GM18873 (cell line): ENCODE measurements around the gene POLA1.

Experiments
- ATAC-seq: cut with Tn5 transposase; IDR thresholded peaks from one replicate; pipeline ENCODE4 v1.9.1; 2021; ENCODE audit warnings: mild to moderate bottlenecking, moderate library complexity, moderate number of reproducible peaks; ENCODE audit not compliant: unreplicated experiment, low FRiP score

The POLA1 gene

GRCh38 chrX:24682739-24683432, 10.8 kb upstream of the POLA1 start:
- ATAC-seq: no peak

GRCh38 chrX:24684048-24684447, 9.7 kb upstream of the POLA1 start:
- no peak for ATAC-seq

- no peak for ATAC-seq
Observed at GRCh38 chrX:24692305-24692704, 1.4 kb upstream of the POLA1 start.

- ATAC-seq: no peak
Observed at GRCh38 chrX:24694825-24695224, 1.1 kb downstream of the POLA1 start.

- no peak for ATAC-seq
Observed at GRCh38 chrX:24696294-24696693, 2.6 kb downstream of the POLA1 start.

- ATAC-seq: peak; percentile 99
Observed at GRCh38 chrX:24702362-24703184, 8.9 kb downstream of the POLA1 start.

GRCh38 chrX:24703185-24703494, 9.4 kb downstream of the POLA1 start:
- ATAC-seq: no peak

GRCh38 chrX:24718771-24719170, 25.1 kb downstream of the POLA1 start:
- ATAC-seq: no peak

- no peak for ATAC-seq
Observed at GRCh38 chrX:24720036-24720435, 26.3 kb downstream of the POLA1 start.

- ATAC-seq: no peak
Observed at GRCh38 chrX:24728530-24728929, 34.8 kb downstream of the POLA1 start.

- no peak for ATAC-seq
Observed at GRCh38 chrX:24732766-24733500, 39.2 kb downstream of the POLA1 start.

GRCh38 chrX:24741330-24741729, 47.6 kb downstream of the POLA1 start:
- ATAC-seq: no peak

GRCh38 chrX:24748196-24748595, 54.5 kb downstream of the POLA1 start:
- no peak for ATAC-seq

- ATAC-seq: no peak
Observed at GRCh38 chrX:24759786-24760185, 66.1 kb downstream of the POLA1 start.

GRCh38 chrX:24760363-24761000, 66.8 kb downstream of the POLA1 start:
- ATAC-seq: no peak

- ATAC-seq: no peak
Observed at GRCh38 chrX:24761306-24761705, 67.6 kb downstream of the POLA1 start.

- no peak for ATAC-seq
Observed at GRCh38 chrX:24763989-24764388, 70.3 kb downstream of the POLA1 start.

GRCh38 chrX:24767557-24767956, 73.8 kb downstream of the POLA1 start:
- ATAC-seq: no peak

GRCh38 chrX:24768556-24768955, 74.8 kb downstream of the POLA1 start:
- ATAC-seq: no peak

GRCh38 chrX:24774650-24775049, 80.9 kb downstream of the POLA1 start:
- no peak for ATAC-seq

GRCh38 chrX:24775891-24776290, 82.2 kb downstream of the POLA1 start:
- ATAC-seq: no peak
